GM18907 (cell line): ENCODE data around the gene GTF2A1L.
"Not testable (repeated sequence)": the region's sequence is repeated elsewhere in the genome, so short reads cannot be mapped to it uniquely, and the experiment has no call there.

Source experiments
- ATAC-seq: cut with Tn5 transposase; IDR thresholded peaks from one replicate; pipeline ENCODE4 v1.9.1; 2021; ENCODE audit warnings: mild to moderate bottlenecking, moderate library complexity; ENCODE audit not compliant: unreplicated experiment

The GTF2A1L gene

GRCh38 chr2:48607307-48608014 lies 10.2 kb upstream of the GTF2A1L start:
- no peak for ATAC-seq

- no peak for ATAC-seq
Measured at GRCh38 chr2:48613211-48613610, 4.4 kb upstream of the GTF2A1L start.

GRCh38 chr2:48614581-48614980 lies 3.1 kb upstream of the GTF2A1L start:
- ATAC-seq, result not testable (repeated sequence)

- ATAC-seq, result no peak
Measured at GRCh38 chr2:48619526-48619925, 1.9 kb downstream of the GTF2A1L start.

GRCh38 chr2:48620604-48621003 lies 2.9 kb downstream of the GTF2A1L start:
- no peak for ATAC-seq

- ATAC-seq, result not testable (repeated sequence)
Measured at GRCh38 chr2:48622691-48623090, 5.0 kb downstream of the GTF2A1L start.

- ATAC-seq, result no peak
Measured at GRCh38 chr2:48624696-48625095, 7.0 kb downstream of the GTF2A1L start.

GRCh38 chr2:48626047-48626446 lies 8.4 kb downstream of the GTF2A1L start:
- ATAC-seq, result no peak

GRCh38 chr2:48633143-48633542 lies 15.5 kb downstream of the GTF2A1L start:
- ATAC-seq, result no peak

- ATAC-seq, result no peak
Measured at GRCh38 chr2:48635786-48636185, 18.1 kb downstream of the GTF2A1L start.

- ATAC-seq, result no peak
Measured at GRCh38 chr2:48638261-48638660, 20.6 kb downstream of the GTF2A1L start.

- no peak for ATAC-seq
Measured at GRCh38 chr2:48651158-48651790, 33.6 kb downstream of the GTF2A1L start.

GRCh38 chr2:48668992-48669391 lies 51.3 kb downstream of the GTF2A1L start:
- peak; percentile 99 for ATAC-seq

- no peak for ATAC-seq
Measured at GRCh38 chr2:48673581-48673980, 55.9 kb downstream of the GTF2A1L start.

GRCh38 chr2:48674933-48675332 lies 57.3 kb downstream of the GTF2A1L start:
- ATAC-seq, result no peak

GRCh38 chr2:48677450-48677849 lies 59.8 kb downstream of the GTF2A1L start:
- ATAC-seq, result no peak

GRCh38 chr2:48685126-48685525 lies 67.5 kb downstream of the GTF2A1L start:
- ATAC-seq, result no peak

- ATAC-seq, result no peak
Measured at GRCh38 chr2:48691935-48692691, 74.5 kb downstream of the GTF2A1L start.

- no peak for ATAC-seq
Measured at GRCh38 chr2:48693066-48693465, 75.4 kb downstream of the GTF2A1L start.

GRCh38 chr2:48693645-48694044 lies 76.0 kb downstream of the GTF2A1L start:
- ATAC-seq, result no peak

GRCh38 chr2:48694149-48694548 lies 76.5 kb downstream of the GTF2A1L start:
- no peak for ATAC-seq

- no peak for ATAC-seq
Measured at GRCh38 chr2:48695991-48696390, 78.3 kb downstream of the GTF2A1L start.
